Mesodermal cell (in vitro differentiated cells): ENCODE measurements around the gene SCYGR8.
"Not testable (repeated sequence)": the region's sequence is repeated elsewhere in the genome, so short reads cannot be mapped to it uniquely, and the experiment has no call there.

ENCODE experiments used
- H3K27ac ChIP-seq: 2 replicates; pipeline ENCODE4 v1.7.0; 2013; ENCODE audit warnings: mild to moderate bottlenecking, low read depth, low read length, moderate library complexity; ENCODE audit not compliant: severe bottlenecking
- H3K36me3 ChIP-seq: 2 replicates; pipeline ENCODE4 v1.7.1; 2013; ENCODE audit warnings: mild to moderate bottlenecking, low read length, moderate library complexity; ENCODE audit not compliant: control insufficient read depth, insufficient read depth
- H3K4me1 ChIP-seq: one replicate; pipeline ENCODE4 v1.7.1; 2013; ENCODE audit warnings: mild to moderate bottlenecking, low read length; ENCODE audit not compliant: insufficient read depth, control insufficient read depth, poor library complexity, severe bottlenecking
- H3K4me3 ChIP-seq: 2 replicates; pipeline ENCODE4 v1.7.0; 2013; ENCODE audit warnings: low read length, control low read depth, mild to moderate bottlenecking; ENCODE audit not compliant: insufficient read depth, poor library complexity, severe bottlenecking; ENCODE audit errors: extremely low read depth
- H3K9me3 ChIP-seq: 2 replicates; pipeline ENCODE4 v1.7.1; 2013; ENCODE audit warnings: mild to moderate bottlenecking, low read length, moderate library complexity; ENCODE audit not compliant: control insufficient read depth
- WGBS, 2 experiments: methylation state at CpG; one replicate each; pipeline ENCODE4 v1.1.5; 2013; ENCODE audit warnings: missing lambda C conversion rate in 2 of 2; ENCODE audit not compliant: insufficient coverage in 2 of 2; 5-methylcytosine and 5-hydroxymethylcytosine counted together

SCYGR8 gene

DNA sequence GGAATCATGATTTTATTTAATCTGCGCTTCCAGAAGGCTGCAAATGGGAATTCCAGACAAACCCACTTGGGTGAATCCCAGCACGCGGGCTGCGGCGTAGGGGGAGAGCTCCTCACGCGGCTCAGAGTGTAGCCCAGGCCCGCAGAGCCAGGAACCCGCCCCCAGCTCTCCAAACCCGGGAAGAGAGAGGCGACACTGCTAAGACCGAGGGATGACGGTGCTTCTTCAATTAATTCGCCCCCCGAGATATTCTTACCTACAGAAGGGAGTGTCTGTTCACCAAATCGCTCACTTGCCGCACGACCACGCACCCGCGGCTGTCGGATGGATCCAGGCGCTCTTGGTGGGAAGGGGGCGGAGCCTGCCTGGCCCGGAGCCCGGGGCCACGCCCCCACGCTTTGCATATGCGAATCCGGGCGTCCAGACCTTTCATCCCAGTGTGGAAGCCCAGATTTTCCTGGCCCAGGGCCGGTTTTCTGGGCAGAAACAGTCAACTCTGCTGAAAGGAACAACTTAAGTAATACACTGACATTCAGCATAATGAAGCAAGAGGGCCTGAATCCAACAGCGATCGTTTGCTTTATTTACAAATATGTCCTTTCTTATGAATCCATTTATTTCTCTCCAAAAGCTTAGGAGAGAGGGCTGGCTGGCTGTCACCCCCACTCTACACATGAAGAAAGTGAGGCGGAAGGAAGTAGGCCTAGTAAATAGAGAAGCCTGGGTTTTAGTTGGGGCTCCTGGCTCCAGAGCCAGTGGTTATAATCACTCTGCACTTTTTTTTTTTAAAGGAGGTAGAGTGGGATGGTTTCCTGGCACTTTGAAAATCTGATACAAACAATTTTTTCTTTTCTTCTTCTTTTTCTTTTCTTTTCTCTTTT lies 27.8 kb upstream of the SCYGR8 start, which contains the start of gene SLC19A3:
SLC19A3 (minus strand) TSS at position 342 of the 881 bp plus-strand sequence. CDS start 15,710 bp downstream, outside the sequence.
- no peak within 1 kb of the TSS for H3K27ac ChIP-seq
- H3K9me3 ChIP-seq = no peaks in the 10 kb centered on the region
- 7 to 10% methylated on average over 26 to 28 of the region's 35 CpGs for WGBS, 2 experiments

DNA sequence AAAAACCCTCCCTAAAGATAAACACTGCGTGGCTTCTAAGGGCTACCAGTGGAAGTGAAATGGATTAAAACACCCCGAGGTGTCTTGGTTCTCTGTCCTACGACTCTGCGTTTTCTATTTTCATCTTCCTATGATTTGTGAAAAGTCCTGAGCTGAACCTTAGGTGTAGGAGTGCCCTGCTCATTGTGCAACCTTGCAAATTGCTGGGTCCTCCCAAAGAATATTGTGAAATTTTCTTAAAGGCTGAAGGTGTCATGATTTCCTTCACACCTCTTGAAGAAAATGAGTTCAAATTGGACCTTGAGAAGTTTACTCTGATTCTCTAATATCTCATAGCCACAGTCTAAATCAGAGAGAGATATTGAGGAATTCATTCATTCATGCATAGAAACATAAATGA lies 26.1 kb upstream of the SCYGR8 start:
- 90 to 100% methylated on average over 1 to 4 of the region's 4 CpGs for WGBS, 2 experiments
- Histone ChIP-seq H3K4me3 (no peak overlapping the region), H3K9me3 (no peaks in the 10 kb centered on the region), H3K36me3 (no peaks in the 10 kb centered on the region), H3K27ac (no peak overlapping the region), H3K4me1 (no peaks in the 10 kb centered on the region)

More for the DNA sequence above, 27.8 kb upstream of the SCYGR8 start, which contains the start of gene SLC19A3:
- H3K36me3 ChIP-seq = no peaks in the 10 kb centered on the region
- no peaks in the 10 kb centered on the region for H3K4me1 ChIP-seq
- peak within 1 kb of the TSS; percentile 35 for H3K4me3 ChIP-seq

DNA sequence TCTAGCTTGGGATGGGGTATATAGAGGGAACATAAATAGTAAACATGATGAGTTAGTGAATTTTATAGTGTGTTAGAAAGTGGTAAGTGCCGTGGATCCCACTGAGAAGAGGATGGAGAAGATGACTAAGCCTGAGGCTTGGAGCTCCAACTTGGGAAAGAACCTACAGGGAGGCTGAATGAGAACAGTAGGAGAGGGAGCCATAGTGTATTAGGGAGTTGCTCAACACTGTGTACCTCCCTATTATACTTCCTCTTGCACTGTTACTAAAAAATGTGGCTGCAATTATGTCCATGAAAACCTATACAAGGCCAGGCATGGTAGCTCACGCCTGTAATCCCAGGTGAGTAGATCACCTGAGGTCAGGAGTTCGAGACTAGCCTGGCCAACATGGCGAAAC lies 25.0 kb upstream of the SCYGR8 start:
- WGBS, 2 experiments = 82 to 95% methylated on average over 4 of the region's 4 CpGs
- Histone ChIP-seq H3K4me1 (no peaks in the 10 kb centered on the region), H3K27ac (no peak overlapping the region), H3K9me3 (no peaks in the 10 kb centered on the region), H3K36me3 (no peaks in the 10 kb centered on the region), H3K4me3 (no peak overlapping the region)

- not testable (repeated sequence) for H3K4me3 ChIP-seq, H3K27ac ChIP-seq, H3K36me3 ChIP-seq, H3K4me1 ChIP-seq, H3K9me3 ChIP-seq
- 96% methylated on average over 4 of the region's 7 CpGs; no CpG with 5 or more reads in 1 of the 2 experiments for WGBS, 2 experiments
Measured at GRCh38 chr2:227722821-227723220, 22.9 kb upstream of the SCYGR8 start.

DNA sequence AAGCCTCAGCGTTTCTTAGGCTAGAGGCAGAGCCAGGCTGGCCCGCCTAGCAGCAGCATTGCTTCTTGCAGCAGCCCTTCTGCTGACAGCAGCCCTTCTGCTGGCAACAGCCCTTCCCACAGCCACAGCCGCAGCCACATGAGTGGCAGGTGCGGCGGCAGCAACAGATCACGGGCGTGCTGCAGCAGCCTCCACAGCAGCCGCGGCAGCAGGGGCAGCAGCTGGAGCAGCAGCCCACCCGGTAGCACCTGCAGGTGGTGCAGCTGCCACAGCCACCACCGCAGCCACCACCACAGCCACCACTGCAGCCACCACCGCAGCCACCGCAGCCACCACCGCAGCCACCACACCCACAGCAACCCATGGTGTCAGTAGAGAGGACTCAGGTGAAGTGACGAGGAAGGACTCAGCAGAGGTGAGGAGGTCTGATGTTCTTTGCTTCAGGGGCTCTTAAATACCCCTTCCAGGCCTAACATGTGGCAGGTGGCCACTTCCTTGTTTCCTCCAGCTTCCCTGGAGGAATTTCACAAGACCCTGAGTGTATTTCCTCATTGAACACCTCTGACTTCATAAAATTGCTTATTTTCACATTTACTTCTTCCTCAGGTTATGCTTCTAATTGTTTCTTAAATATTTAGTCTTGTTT lies 21.2 kb upstream of the SCYGR8 start, which contains the start of gene SCYGR6:
SCYGR6 (minus strand) TSS at position 364 of the 646 bp plus-strand sequence; CDS start at position 364, 0 bp downstream.
- WGBS, 2 experiments = 84 to 94% methylated on average over 3 to 6 of the region's 15 CpGs
- H3K4me1 ChIP-seq = no peaks in the 10 kb centered on the region
- H3K9me3 ChIP-seq = no peaks in the 10 kb centered on the region
- no peak within 1 kb of the TSS for H3K4me3 ChIP-seq
- H3K27ac ChIP-seq = no peak within 1 kb of the TSS
- H3K36me3 ChIP-seq = no peaks in the 10 kb centered on the region

DNA sequence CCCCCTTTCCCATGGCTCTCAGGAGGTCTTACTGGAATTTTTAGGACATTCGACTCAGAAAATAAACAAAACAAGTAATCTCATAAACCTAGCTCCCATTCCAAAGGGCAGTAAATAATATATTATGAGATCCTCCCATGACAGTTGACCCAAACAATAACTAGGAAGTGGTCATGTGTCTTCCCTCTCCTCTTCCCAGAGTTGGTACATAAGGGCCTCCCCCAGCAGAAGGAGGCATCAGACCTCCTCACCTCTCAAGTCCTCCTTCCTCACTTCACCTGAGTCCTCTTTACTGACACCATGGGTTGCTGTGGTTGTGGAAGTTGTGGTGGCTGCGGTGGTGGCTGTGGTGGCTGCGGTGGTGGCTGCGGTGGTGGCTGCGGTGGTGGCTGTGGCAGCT lies 17.7 kb upstream of the SCYGR8 start, which contains the start of gene SCYGR7:
SCYGR7 (plus strand) TSS at position 301 of the 400 bp plus-strand sequence; CDS start at position 301, 0 bp downstream.
- no peaks in the 10 kb centered on the region for H3K36me3 ChIP-seq
- WGBS, 2 experiments = no CpG with 5 or more reads among the region's 5 CpGs

GRCh38 chr2:227739351-227739750 lies 6.3 kb upstream of the SCYGR8 start:
- no peak overlapping the region for H3K4me3 ChIP-seq
- no peaks in the 10 kb centered on the region for H3K36me3 ChIP-seq
- H3K27ac ChIP-seq = peak overlapping the region; percentile 16
- no peaks in the 10 kb centered on the region for H3K9me3 ChIP-seq
- no peaks in the 10 kb centered on the region for H3K4me1 ChIP-seq
- 87 to 89% methylated on average over 9 to 12 of the region's 14 CpGs for WGBS, 2 experiments

More for the DNA sequence above, 17.7 kb upstream of the SCYGR8 start, which contains the start of gene SCYGR7:
- Histone ChIP-seq H3K27ac (no peak within 1 kb of the TSS), H3K4me1 (peaks cover 3% of the 10 kb centered on the region), H3K4me3 (no peak within 1 kb of the TSS), H3K9me3 (no peaks in the 10 kb centered on the region)

DNA sequence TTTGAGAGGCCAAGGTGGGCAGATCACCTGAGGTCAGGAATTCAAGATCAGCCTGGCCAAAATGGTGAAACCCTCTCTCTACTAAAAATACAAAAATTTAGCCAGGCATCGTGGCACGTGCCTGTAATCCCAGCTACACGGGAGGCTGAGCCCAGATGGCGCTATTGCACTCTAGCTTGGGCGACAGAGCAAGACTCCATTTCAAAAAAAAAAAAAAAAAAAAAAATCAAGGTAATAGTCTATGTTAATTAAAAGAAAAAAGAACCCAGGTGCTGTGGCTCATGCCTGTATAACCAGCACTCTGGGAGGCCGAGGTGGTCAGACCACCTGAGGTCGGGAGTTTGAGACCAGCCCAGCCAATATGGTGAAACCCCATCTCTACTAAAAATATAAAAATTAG lies 5.0 kb upstream of the SCYGR8 start:
- 86 to 100% methylated on average over 1 to 2 of the region's 7 CpGs for WGBS, 2 experiments
- not testable (repeated sequence) for H3K36me3 ChIP-seq

GRCh38 chr2:227748079-227748478 lies 2.4 kb downstream of the SCYGR8 start:
- Histone ChIP-seq H3K27ac (no peak overlapping the region), H3K4me1 (no peaks in the 10 kb centered on the region), H3K9me3 (no peaks in the 10 kb centered on the region), H3K4me3 (no peak overlapping the region), H3K36me3 (no peaks in the 10 kb centered on the region)
- 55 to 59% methylated on average over 6 of the region's 6 CpGs for WGBS, 2 experiments

More for the DNA sequence above, 5.0 kb upstream of the SCYGR8 start:
- not testable (repeated sequence) for H3K9me3 ChIP-seq, H3K4me1 ChIP-seq, H3K4me3 ChIP-seq, H3K27ac ChIP-seq

DNA sequence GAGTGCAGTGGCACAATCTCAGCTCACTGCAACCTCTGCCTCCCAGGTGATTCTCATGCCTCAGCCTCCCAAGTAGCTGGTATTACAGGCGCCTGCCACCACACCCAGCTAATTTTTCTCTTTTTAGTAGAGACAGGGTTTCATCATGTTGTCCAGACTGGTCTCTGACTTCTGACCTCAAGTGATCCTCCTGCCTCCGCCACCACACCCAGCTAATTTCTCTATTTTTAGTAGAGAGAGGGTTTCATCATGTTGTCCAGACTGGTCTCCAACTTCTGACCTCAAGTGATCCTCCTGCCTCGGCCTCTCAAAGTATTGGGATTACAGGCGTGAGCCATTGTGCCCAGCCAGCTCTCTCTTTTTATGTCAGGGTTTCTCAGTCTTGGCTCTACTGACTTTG lies 10.6 kb downstream of the SCYGR8 start:
- not testable (repeated sequence) for H3K27ac ChIP-seq, H3K4me1 ChIP-seq, H3K36me3 ChIP-seq, H3K9me3 ChIP-seq, H3K4me3 ChIP-seq
- 100% methylated on average over 2 of the region's 4 CpGs; no CpG with 5 or more reads in 1 of the 2 experiments for WGBS, 2 experiments
